Panc1 (cell line): ENCODE results near the gene ZNF396. TPM values are rescaled to one million over a fixed set of nuclear protein-coding genes. Genes with fewer than 3 reads are reported as not detected.

ENCODE experiments used
- ATAC-seq: fragments of 200-7000 bp; cut with Tn5 transposase; 2 replicates; pipeline ENCODE4 v1.9.1; 2020; ENCODE audit warnings: mild to moderate bottlenecking, moderate library complexity
- BruUV-seq: library from RNA; stranded (reverse); fragments of 400-500 nt; replicated peaks from 2 replicates; lab custom pipeline; 2021; lab: Mats Ljungman, UMichigan
- CTCF ChIA-PET: fragments of 300-600 bp; sonication (Branson Sonifier 250); formaldehyde crosslinking; loops from one replicate; lab custom pipeline; 2022; ENCODE audit warnings: antibody characterized with exemption; lab: Charles Lee
- POLR2A ChIA-PET: fragments of 300-600 bp; sonication (Branson Sonifier 250); formaldehyde crosslinking; loops from one replicate; lab custom pipeline; 2022; ENCODE audit warnings: antibody characterized with exemption; lab: Charles Lee
- DNase-seq: peaks from one replicate; pipeline ENCODE4 v3.0.0-alpha.2; 2010; ENCODE audit warnings: low read depth, low spot score
- H3K27ac ChIP-seq: 2 replicates; pipeline ENCODE4 v1.5.1; 2011; ENCODE audit warnings: mild to moderate bottlenecking, low read length, inconsistent platforms
- H3K27me3 ChIP-seq: fragments of 200-500 bp; sonication (Bioruptor generic); 2 replicates; pipeline ENCODE4 v1.6.0; 2014; ENCODE audit warnings: low read length, inconsistent platforms; ENCODE audit not compliant: control insufficient read depth, insufficient read depth
- H3K36me3 ChIP-seq: fragments of 200-500 bp; sonication (Bioruptor generic); 2 replicates; pipeline ENCODE4 v1.5.1; 2014; ENCODE audit warnings: inconsistent platforms, mild to moderate bottlenecking, low read length, moderate library complexity; ENCODE audit not compliant: control insufficient read depth, insufficient read depth
- H3K4me1 ChIP-seq: 2 replicates; pipeline ENCODE4 v1.5.1; 2011; ENCODE audit warnings: inconsistent platforms, mild to moderate bottlenecking, low read length, moderate library complexity; ENCODE audit not compliant: control insufficient read depth, insufficient read depth
- H3K4me3 ChIP-seq, 2 experiments: 2 replicates each; pipeline ENCODE4 v1.5.1; 2011 to 2012; ENCODE audit warnings: low read depth in 2 of 2, low read length in 2 of 2, mild to moderate bottlenecking in 2 of 2, inconsistent platforms in 1 of 2, moderate library complexity in 1 of 2
- H3K9me3 ChIP-seq: fragments of 200-500 bp; sonication (Bioruptor generic); 2 replicates; pipeline ENCODE4 v1.5.1; 2014; ENCODE audit warnings: low read depth, mild to moderate bottlenecking, inconsistent platforms, low read length, moderate library complexity; ENCODE audit not compliant: control insufficient read depth, insufficient read depth
- CTCF ChIP-seq: fragments of 450-650 bp; IDR thresholded peaks from 2 replicates; pipeline ENCODE4 v1.5.1; 2017; ENCODE audit warnings: mild to moderate bottlenecking
- POLR2AphosphoS5 ChIP-seq: IDR thresholded peaks from 2 replicates; pipeline ENCODE4 v1.6.1; 2012; ENCODE audit warnings: mild to moderate bottlenecking, low read depth, low read length, moderate library complexity
- REST ChIP-seq, 2 experiments: IDR thresholded peaks; 2 replicates each; pipeline ENCODE4 v1.6.1; 2011 to 2012; ENCODE audit warnings: low read depth in 2 of 2, control low read depth in 1 of 2, low read length in 1 of 2, mild to moderate bottlenecking in 1 of 2, moderate library complexity in 1 of 2; ENCODE audit not compliant: insufficient read depth in 1 of 2
- SIN3A ChIP-seq: IDR thresholded peaks from 2 replicates; pipeline ENCODE4 v1.6.1; 2012; ENCODE audit warnings: low read depth, mild to moderate bottlenecking, low read length, moderate library complexity, borderline replicate concordance; ENCODE audit not compliant: insufficient read depth
- TCF7L2 ChIP-seq: IDR thresholded peaks from 2 replicates; pipeline ENCODE4 v1.6.1; 2011; ENCODE audit warnings: mild to moderate bottlenecking, low read depth, low read length, inconsistent platforms
- in situ Hi-C: cut with HindIII; loops from 2 replicates; pipeline ENCODE4 v1.10.0; 2016; ENCODE audit warnings: low sequenced_read_pairs, low pct_unique_long_range_greater_than_20kb
- intact Hi-C: fragments of 100-400 bp; cut with micrococcal nuclease; formaldehyde crosslinking; loops from one replicate; pipeline ENCODE4 v1.10.0; 2022; ENCODE audit not compliant: unreplicated experiment
- total RNA-seq: library from RNA; stranded (reverse); gene quantifications from one replicate; pipeline ENCODE4 v1.2.1, GENCODE V29; 2021; ENCODE audit not compliant: unreplicated experiment

Gene ZNF396
- total RNA-seq, 1 experiment from 2014 or later, result 2.8 TPM

DNA sequence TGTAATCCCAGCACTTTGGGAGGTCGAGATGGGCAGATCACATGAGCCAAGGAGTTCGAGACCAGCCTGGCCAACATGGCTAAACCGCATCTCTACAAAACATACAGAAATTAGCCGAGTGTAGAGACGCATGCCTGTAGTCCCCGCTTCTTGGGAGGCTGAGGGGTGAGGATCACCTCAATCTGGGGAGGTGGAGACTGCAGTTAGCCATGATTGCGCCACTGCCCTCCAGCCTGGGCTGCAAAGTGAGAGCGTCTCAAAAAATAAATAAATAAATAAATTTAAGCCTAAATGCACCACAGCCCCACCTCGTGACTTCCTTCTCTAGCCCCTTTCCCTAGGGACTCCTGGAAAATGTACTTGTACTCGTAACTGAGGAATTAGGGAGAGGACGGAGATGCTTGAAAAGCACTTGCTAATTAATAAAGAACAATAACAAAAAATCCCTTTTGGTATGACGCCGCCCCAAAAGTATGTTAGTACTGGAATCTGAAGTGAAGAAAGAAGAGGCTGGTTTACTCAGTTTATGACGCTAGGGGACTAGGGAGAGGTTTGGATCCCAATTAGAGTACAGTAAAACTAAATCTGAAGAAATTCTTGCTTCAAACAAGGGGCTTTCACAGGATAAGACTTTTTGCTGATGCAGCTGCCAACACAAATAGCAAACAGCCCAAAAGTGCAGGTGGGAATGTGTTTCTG, 887 bp upstream of the ZNF396 start:
- DNase-seq (no peak), ATAC-seq (no peak)
- H3K9me3 ChIP-seq, result no peaks in the 10 kb centered on the region
- H3K4me1 ChIP-seq, result peaks cover 3% of the 10 kb centered on the region; the same call in 1 of the 2 replicates
- no peak overlapping the region for H3K4me3 ChIP-seq
- in situ Hi-C loops (no loop called here), intact Hi-C loops (no loop called here)
- no peak for TF ChIP-seq REST (IDR thresholded peaks at IDR 0.05; ENCODE audit: insufficient read depth in 1 of 2, low read depth in 2 of 2, low read length in 1 of 2)
- POLR2A ChIA-PET, result no interaction called here
- no peaks in the 10 kb centered on the region for H3K36me3 ChIP-seq
- H3K27me3 ChIP-seq, result no peaks in the 10 kb centered on the region
- no TSS peak for BruUV-seq
- H3K27ac ChIP-seq, result no peak overlapping the region; the same call in 1 of the 2 replicates
- CTCF ChIA-PET, result no interaction called here

GRCh38 chr18:35376393-35376741, 770 bp downstream of the ZNF396 start:
- Histone ChIP-seq H3K4me3 (peak overlapping the region; percentile 60 to 71), H3K36me3 (no peaks in the 10 kb centered on the region), H3K27me3 (no peaks in the 10 kb centered on the region), H3K27ac (peak overlapping the region; percentile 61; the same call in 1 of the 2 replicates), H3K4me1 (peaks cover 3% of the 10 kb centered on the region; the same call in 1 of the 2 replicates), H3K9me3 (no peaks in the 10 kb centered on the region)
- BruUV-seq, result no TSS peak
- ATAC-seq (peak; percentile 79), DNase-seq (no peak)
- TF ChIP-seq POLR2AphosphoS5, result no peak
- no peak for TF ChIP-seq CTCF
- TF ChIP-seq TCF7L2, result no peak
- TF ChIP-seq SIN3A, result no peak
- no peak for TF ChIP-seq REST (IDR thresholded peaks at IDR 0.05; ENCODE audit: insufficient read depth in 1 of 2, low read depth in 2 of 2, low read length in 1 of 2)
- ChIA-PET POLR2A (no interaction called here), CTCF (no interaction called here)
- in situ Hi-C loops (no loop called here), intact Hi-C loops (no loop called here)
